ENCODE results near the gene CNOT2.

The CNOT2 gene, protein sequence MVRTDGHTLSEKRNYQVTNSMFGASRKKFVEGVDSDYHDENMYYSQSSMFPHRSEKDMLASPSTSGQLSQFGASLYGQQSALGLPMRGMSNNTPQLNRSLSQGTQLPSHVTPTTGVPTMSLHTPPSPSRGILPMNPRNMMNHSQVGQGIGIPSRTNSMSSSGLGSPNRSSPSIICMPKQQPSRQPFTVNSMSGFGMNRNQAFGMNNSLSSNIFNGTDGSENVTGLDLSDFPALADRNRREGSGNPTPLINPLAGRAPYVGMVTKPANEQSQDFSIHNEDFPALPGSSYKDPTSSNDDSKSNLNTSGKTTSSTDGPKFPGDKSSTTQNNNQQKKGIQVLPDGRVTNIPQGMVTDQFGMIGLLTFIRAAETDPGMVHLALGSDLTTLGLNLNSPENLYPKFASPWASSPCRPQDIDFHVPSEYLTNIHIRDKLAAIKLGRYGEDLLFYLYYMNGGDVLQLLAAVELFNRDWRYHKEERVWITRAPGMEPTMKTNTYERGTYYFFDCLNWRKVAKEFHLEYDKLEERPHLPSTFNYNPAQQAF

DNA sequence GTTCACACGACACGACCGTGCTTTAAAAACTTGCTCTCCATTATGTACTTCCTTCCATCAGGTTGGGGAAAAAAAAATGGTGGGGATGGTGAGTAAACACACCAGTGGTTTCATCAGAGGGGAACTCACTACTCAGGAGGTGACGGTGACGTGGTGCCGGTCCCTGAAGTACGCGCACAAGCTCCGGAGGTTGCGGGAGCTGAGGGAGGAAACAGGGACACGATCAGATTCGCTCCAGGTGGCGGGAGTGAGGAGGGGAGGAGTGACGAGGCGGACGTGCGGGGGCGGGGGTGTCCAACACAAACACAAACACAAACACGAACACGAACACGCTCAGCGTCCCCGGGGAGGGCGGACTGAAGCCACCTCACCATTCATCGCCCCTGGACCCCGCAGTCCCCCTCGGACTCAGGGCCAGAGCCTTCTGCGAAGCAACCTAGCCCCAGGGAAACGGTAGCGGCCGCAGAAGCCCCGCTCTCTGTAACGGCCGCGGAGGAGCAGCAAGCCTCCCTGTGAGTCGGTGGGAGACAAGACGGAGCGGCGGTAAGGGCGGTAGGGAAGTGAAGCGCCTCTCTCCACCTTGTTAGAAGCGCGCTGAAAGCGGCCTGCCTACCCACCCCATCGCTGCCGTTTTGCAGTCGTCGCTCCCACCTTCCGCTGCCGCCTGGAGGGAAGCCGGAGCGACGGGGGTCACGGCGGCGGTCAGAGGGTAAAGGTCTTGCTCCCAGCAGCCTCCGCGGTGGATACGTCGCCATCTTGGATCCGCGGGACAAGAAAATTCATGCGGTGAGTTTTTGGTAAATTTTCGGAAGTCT is at the start of gene CNOT2:
Gene CNOT2 (plus strand): TSS at position 739 of the 815 bp plus-strand sequence. CDS start 34,794 bp downstream, outside the sequence.
- DNase-seq = peak; percentile 91

- no peak for DNase-seq
Measured at GRCh38 chr12:70194076-70194475, 49.2 kb upstream of the CNOT2 start.

GRCh38 chr12:70196811-70197281 is 46.4 kb upstream of the CNOT2 start:
- DNase-seq = no peak

DNA sequence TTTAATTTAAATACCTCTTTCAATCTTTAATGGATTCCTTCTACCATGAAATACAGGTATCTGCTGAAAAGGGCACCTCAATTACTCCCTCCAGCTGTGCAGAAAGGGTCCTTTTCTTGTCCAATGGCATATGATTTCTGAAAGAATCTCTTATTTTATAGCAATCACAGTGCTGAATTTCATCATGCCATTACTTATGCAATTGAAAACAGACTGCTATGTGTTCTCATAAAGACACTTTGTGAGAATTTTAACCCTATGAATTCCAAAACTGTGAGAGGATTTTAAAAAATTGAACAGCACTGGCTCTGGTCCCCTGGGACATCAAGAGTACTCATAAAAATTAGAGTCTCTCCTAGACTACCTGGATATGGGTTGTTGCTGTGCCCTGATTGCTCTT is 45.9 kb upstream of the CNOT2 start:
- no peak for DNase-seq

DNA sequence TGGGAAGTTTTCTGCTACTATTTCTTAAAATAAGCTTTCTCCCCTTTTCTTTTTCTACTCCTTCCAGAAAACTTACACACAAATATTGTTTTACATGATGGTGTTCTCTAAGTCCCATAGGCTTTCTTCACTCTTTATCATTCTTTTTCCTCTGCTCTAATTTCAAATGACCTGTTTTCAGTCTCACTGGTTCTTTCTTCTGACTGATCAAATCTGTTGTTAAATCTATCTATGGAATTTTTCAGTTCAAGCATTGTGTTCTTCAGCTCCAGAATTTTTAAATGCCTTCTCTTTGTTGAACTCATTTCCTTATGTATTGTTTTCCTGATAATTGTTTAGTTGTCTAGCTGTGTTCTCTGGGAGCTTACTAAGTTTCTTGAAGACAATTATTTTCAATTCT is 29.5 kb upstream of the CNOT2 start:
- no peak for DNase-seq

DNA sequence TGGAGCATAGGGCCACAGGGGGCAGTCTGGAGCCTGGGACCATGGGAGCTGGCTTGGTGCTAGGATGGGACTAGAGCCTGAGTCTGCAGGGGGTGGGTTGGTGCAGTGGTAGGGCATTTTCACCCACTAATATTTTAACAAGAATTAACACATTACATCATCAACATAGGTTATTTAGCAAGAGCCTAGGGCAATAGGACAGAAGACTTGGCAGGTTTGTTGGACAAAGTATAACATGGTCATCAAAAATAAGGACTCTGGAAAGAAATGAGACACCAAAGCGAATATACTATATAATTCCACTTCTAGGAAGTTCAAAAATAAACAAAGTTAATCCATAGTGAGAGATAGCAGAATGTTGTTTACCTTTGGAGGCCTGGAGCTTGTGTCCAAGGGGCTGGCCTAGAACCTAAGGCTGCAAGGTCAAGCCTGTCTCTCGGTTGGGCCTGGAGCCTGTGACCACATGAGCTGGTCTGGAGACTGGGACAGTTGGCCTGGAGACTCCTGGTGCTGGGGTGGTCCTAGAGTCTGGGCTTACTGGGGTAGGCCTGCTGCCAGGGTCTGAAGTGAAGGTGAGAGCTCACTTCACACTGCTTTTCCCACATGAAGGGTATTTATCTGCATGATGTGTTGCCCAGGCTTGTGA is 28.1 kb upstream of the CNOT2 start:
- DNase-seq = no peak

- no peak for DNase-seq
Measured at GRCh38 chr12:70217416-70217815, 25.8 kb upstream of the CNOT2 start.

DNA sequence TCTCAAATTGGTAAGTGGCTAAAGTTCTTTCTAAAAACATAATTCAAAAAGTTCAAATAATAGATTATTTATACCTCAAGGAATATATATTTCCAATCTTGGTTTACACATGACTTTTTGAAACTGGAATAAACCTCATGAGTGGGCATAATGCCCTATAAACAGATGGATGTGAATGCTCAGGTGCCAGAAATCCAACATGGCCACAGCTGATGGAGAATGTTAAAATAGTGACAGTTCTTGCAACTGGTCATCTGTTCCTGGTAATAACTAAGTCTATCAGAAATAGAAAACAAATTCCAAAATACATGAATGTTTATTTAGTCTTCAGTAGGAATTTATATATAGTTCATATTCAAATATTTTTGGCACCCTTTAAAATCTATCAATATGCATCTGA is 21.6 kb upstream of the CNOT2 start:
- DNase-seq = no peak

GRCh38 chr12:70227911-70228310 is 15.3 kb upstream of the CNOT2 start:
- no peak for DNase-seq

DNA sequence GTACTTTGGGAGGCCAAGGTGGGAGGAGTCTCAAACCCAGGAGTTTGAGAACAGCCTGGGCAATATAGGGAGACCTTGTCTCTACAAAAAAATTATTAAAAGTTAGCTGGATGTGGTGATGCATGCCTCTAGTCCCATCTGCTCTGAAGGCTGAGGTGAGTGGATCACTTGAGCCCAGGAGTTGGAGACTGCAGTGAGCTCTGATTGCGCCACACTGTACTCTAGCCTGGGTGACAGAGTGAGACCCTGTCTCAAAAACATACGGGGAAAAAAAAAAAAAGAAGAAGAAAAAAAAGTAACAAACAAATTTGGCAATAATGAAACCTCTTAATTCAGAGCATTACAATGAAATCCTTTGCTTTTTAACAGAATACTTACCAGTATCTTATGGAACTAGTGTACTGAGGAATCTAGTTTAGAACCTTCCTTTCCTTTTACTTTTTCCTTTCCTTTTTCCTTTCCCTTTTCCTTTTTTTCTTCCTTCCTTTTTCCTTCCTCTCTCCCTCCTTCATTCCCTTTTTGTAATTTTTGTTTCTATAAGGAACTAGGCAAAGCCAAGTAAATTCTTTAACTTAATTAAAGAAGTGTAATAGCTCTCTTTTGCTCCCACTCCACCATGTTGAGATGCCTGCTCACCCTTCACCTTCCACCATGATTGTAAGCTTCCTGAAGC is 12.2 kb upstream of the CNOT2 start:
- no peak for DNase-seq

DNA sequence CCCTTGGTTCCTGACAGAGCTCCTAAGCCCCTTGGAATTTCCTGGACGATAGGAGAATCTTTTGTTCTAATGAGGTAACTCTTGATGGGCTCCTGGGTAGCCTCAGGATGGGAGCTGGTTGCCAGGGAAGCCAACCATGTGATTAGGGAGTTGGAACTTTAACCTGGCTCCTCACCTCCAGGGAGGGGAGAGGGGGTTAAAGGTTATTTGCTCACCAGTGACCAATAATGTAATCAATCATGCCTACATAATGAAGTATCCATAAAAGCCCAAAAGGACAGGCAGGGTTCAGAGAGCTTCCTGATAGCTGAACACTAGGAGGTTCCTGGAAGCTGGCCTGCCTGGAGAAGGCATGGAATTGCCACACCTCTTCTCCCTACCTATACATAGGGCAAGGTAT is 6.2 kb upstream of the CNOT2 start:
- no peak for DNase-seq

DNA sequence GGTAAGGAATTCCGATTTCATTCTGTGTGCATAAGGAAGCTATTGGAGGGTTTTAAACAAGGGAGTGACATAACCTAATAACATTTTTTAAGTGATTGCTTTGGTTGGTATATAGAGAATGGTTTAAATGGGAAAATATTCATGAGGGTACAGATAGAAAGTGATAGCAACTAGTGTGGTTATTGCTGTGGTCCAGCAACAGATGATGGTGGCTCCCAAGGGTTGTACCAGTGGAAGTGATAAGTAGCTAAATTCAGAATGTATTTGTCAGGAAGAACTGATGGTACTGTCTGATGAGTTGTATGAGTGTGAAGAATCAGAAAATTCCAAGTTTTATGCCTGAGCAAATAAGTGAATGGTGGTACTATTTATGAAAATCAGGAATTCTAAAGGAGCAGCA is 2.6 kb upstream of the CNOT2 start:
- no peak for DNase-seq

DNA sequence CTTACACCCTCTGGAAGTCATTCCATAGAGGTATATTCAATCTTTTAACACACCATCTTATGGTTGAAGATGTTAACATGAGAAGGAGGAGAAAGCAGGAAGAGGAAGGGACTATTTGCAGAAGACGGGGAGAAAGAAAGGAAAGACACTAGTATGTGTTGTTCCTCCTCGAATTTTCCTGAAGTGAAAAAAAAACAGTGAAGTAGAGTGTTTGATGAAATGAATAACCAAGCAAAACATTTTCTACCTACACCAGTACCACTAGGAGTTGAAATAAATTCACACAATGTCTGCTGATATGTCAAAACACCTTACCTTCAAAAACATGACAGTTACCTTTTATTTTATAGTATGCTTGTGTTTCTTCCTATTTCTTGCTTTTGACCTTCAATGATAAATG is 1.4 kb upstream of the CNOT2 start:
- DNase-seq = no peak

GRCh38 chr12:70243510-70244371 is 508 bp downstream of the CNOT2 start:
- peak; percentile 78 for DNase-seq

- DNase-seq = no peak
Measured at GRCh38 chr12:70244409-70244808, 1.2 kb downstream of the CNOT2 start.

GRCh38 chr12:70245458-70245857 is 2.2 kb downstream of the CNOT2 start:
- DNase-seq = no peak

DNA sequence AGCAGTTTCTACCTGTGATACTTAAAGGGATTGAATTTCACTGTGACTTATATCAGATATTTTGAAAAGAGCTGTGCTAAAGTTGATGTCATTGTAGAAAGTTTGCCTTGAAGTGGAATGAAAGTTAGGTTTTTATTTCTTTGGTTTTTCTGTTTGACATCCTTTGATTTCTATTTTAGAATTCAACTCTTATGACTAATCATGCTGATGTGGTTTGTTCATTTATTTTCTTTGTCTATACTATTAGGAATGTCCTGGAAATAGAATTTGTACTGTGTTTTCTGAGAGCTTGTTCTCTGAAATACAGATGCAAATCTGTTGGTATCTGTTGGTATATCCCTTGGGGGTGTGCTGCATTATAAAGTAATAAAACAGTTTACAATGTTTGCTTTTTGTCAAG is 3.3 kb downstream of the CNOT2 start:
- no peak for DNase-seq

DNA sequence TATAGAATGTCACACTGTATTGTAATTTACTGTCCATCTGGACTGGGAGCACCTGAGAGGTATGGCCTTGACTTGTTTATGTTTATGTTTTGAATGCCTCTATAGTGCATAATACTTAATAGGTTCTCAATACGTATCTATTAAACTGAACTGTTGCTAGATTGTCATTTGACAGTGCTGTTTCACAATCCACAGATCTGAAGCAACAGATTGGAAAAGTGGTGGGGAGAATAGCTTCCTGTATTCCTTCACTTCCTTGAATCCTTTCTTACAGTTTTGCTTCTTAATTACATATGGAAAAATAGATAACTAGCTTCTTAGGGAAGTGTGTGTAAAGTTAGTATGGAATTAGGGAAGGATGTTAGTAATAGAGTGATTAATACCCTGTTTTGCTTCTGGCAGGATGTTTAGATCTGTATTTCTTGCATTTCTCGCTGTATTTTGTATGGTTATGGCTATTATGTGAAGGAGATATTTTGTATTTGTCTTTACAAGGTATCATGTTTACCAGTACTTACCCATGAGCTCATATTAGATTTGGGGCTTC is 4.5 kb downstream of the CNOT2 start:
- no peak for DNase-seq

GRCh38 chr12:70248876-70249275 is 5.6 kb downstream of the CNOT2 start:
- no peak for DNase-seq

DNA sequence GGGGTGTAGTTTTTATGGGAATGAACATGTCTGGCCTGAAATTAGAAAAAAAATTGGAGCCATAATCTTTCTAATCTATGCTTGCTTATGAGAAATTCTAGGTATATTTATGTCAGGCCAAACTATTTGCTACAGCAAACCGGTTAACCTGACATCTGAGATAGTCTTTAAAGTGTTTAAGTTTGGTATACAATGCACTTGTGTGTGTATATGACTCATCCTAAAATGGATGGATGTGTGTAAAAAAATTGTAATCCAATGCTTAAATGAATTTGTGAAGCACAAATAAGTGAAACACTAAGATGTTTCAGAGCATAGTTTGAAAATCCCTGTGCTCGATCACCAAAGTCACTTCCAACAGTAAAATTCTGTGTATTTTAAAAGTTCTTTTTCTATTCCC is 6.7 kb downstream of the CNOT2 start:
- DNase-seq = no peak

DNA sequence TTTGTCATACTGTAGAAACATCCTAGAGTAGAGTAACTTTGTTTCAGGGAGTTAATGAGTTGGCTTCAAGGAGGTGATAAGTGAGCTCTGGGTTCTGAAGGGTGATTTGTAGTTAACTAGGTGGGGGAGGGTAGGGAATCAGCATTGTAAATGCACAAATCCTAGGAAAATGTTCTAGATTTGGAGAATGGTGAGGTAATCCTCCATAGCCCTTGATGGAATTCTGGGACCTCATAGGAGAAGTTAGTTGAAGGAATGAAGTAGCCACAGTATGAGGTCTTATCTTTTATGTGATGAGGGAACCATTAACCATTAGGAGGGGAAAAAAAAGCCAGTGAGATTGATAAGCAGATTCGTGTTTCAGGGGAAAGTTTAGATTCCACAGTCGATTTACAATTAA is 8.0 kb downstream of the CNOT2 start:
- no peak for DNase-seq
